HepG2 (cell line): ENCODE measurements around the gene CRLF1. TPM values are rescaled to one million over a fixed set of nuclear protein-coding genes. Genes with fewer than 3 reads are reported as not detected.

ENCODE experiments used
- CREM ChIP-seq, 2 experiments: sonication (generic) in 1 of 2; formaldehyde crosslinking in 1 of 2; IDR thresholded peaks; 2 replicates each; pipeline versions ENCODE4 v1.4.0 to v1.6.1; 2016 to 2020; ENCODE audit warnings: antibody characterized with exemption in 1 of 2, mild to moderate bottlenecking in 1 of 2, missing genetic modification reagents in 1 of 2
- GABPA ChIP-seq, 2 experiments: IDR thresholded peaks; 2 replicates each; pipeline ENCODE4 v1.6.1; 2011 to 2016; ENCODE audit warnings: low read depth in 2 of 2, low read length in 1 of 2, missing biosample characterization in 1 of 2, missing genetic modification characterization in 1 of 2
- GFI1 ChIP-seq: sonication (generic); formaldehyde crosslinking; IDR thresholded peaks from 2 replicates; pipeline ENCODE4 v1.5.0; 2020; ENCODE audit warnings: missing genetic modification reagents, mild to moderate bottlenecking, borderline replicate concordance
- HNF4A ChIP-seq: sonication (generic); formaldehyde crosslinking; IDR thresholded peaks from 2 replicates; pipeline ENCODE4 v1.4.0; 2020; ENCODE audit warnings: missing genetic modification reagents
- NRL ChIP-seq: sonication (generic); formaldehyde crosslinking; IDR thresholded peaks from 2 replicates; pipeline ENCODE4 v1.5.0; 2020; ENCODE audit warnings: missing genetic modification reagents, mild to moderate bottlenecking, moderate library complexity, borderline replicate concordance
- PCBP1 ChIP-seq: fragments of 200-400 bp; formaldehyde crosslinking; IDR thresholded peaks from 2 replicates; pipeline ENCODE4 v1.6.1; 2017; ENCODE audit warnings: mild to moderate bottlenecking, low read depth, low read length, borderline replicate concordance
- PHF8 ChIP-seq: sonication (generic); formaldehyde crosslinking; IDR thresholded peaks from 2 replicates; pipeline ENCODE4 v1.5.0; 2020; ENCODE audit warnings: missing genetic modification reagents
- PRDM10 ChIP-seq: sonication (generic); formaldehyde crosslinking; IDR thresholded peaks from 2 replicates; pipeline ENCODE4 v1.4.0; 2020; ENCODE audit warnings: low read depth, missing genetic modification reagents
- SPEN ChIP-seq: sonication (generic); formaldehyde crosslinking; IDR thresholded peaks from 2 replicates; pipeline ENCODE4 v1.5.1; 2020; ENCODE audit warnings: low read depth, mild to moderate bottlenecking, missing genetic modification reagents
- TBL1XR1 ChIP-seq: fragments of 150-350 bp; IDR thresholded peaks from 2 replicates; pipeline ENCODE4 v1.6.1; 2014; ENCODE audit warnings: borderline replicate concordance, low read length; ENCODE audit not compliant: partially characterized antibody
- TFE3 ChIP-seq: IDR thresholded peaks from 2 replicates; pipeline ENCODE4 v1.6.1; 2016
- TRIM22 ChIP-seq: fragments of 450-650 bp; IDR thresholded peaks from 2 replicates; pipeline ENCODE4 v1.6.1; 2017
- TRIM24 ChIP-seq: sonication (generic); formaldehyde crosslinking; IDR thresholded peaks from 2 replicates; pipeline ENCODE4 v1.8.0; 2022; ENCODE audit warnings: mild to moderate bottlenecking, missing genetic modification reagents
- ZBTB20 ChIP-seq: sonication (generic); formaldehyde crosslinking; IDR thresholded peaks from 2 replicates; pipeline ENCODE4 v1.8.1; 2023; ENCODE audit warnings: missing genetic modification reagents, low read depth, mild to moderate bottlenecking, borderline replicate concordance
- ZNF17 ChIP-seq: sonication (generic); formaldehyde crosslinking; IDR thresholded peaks from 2 replicates; pipeline ENCODE4 v1.5.0; 2020; ENCODE audit warnings: mild to moderate bottlenecking, missing genetic modification reagents
- ZNF224 ChIP-seq: sonication (generic); formaldehyde crosslinking; IDR thresholded peaks from 2 replicates; pipeline ENCODE4 v1.5.0; 2020; ENCODE audit warnings: mild to moderate bottlenecking, missing genetic modification reagents
- ZNF451 ChIP-seq: sonication (generic); formaldehyde crosslinking; IDR thresholded peaks from 2 replicates; pipeline ENCODE4 v1.5.0; 2020; ENCODE audit warnings: mild to moderate bottlenecking, missing genetic modification reagents
- ZNF484 ChIP-seq: sonication (generic); formaldehyde crosslinking; IDR thresholded peaks from 2 replicates; pipeline ENCODE4 v1.5.1; 2020; ENCODE audit warnings: mild to moderate bottlenecking, low read depth, missing genetic modification reagents, borderline replicate concordance
- ZNF619 ChIP-seq: sonication (generic); formaldehyde crosslinking; IDR thresholded peaks from 2 replicates; pipeline ENCODE4 v1.4.0; 2020; ENCODE audit warnings: mild to moderate bottlenecking, missing genetic modification reagents
- ZNF7 ChIP-seq: IDR thresholded peaks from 2 replicates; pipeline ENCODE4 v1.6.1; 2016; ENCODE audit warnings: missing biosample characterization, missing genetic modification reagents
- ZSCAN9 ChIP-seq: IDR thresholded peaks from 2 replicates; pipeline ENCODE4 v1.6.1; 2016; ENCODE audit warnings: borderline replicate concordance
- polyA plus RNA-seq, 8 experiments: library from polyadenylated mRNA; depleted of rRNA in 3 of 8; stranded (reverse) in 7 of 8; unstranded in 1 of 8; fragments of >200 nt; fragmentation: Illumina TruSeq in 4 of 8; extraction: Trizol in 4 of 8; gene quantifications; 2 replicates each; pipeline versions ENCODE4 v1.2.1 to v1.2.3, GENCODE V29; 2011 to 2016; ENCODE audit warnings: low read depth in 4 of 8, missing spikeins in 1 of 8, mixed read lengths in 1 of 8; ENCODE audit not compliant: insufficient read depth in 1 of 8
- total RNA-seq, 5 experiments: library from RNA; depleted of rRNA; stranded (reverse); fragments of >200 nt; fragmentation: Illumina TruSeq; extraction: Trizol; gene quantifications; 2 replicates each; pipeline ENCODE4 v1.2.3, GENCODE V29; 2016; ENCODE audit warnings: low read depth in 1 of 5
- TF ChIP-seq, protein P1 (sequence below): sonication (generic); formaldehyde crosslinking; IDR thresholded peaks from 2 replicates; pipeline ENCODE4 v1.4.0; 2020; ENCODE audit warnings: mild to moderate bottlenecking, low read depth, missing genetic modification reagents

The CRLF1 gene
- total and polyA plus RNA-seq, 2 of the 13 experiments (the other 11 are each of a cell fraction or from before 2014, with no cell fraction given): 217 to 296 TPM

DNA sequence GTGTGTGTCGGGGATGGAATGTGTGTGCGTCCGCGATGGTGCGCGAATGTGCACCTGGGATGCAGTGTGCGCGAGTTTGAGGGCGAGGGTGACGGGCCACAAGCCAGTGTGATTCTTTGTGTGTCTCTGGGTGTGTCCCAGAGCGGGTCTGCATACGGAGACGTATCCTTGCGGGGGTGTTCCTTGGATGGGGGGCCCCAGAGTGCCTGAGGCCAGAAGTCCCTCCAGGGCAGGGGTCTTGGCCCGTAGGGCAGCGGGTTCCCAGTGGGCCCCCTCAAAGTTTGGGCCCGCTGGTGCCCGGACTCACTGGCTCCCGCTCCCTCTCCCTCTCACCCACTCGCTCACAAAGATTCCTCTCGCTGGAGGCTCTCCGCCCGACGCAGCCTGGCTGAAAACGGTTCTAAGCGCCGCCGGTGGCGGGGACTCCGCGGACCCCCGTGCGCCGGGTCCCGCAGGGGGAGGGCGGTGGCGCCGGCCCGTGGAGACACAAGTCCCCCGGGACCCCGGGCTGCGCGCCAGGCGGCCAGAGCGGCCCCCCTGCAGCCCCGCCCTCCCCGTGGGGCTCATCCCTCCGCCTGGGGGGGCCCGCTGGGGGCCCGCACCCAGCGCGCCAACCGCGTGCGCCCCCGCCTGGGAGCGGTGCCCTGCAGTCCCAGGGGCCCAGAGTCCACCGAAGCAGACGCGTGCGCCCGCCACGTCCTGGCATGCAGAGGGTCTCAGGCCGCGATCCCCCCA, 886 bp downstream of the CRLF1 start (continued):
- TF ChIP-seq ZNF619 (CRISPR knock-in tag): no peak
- TF ChIP-seq TBL1XR1: no peak
- TF ChIP-seq PRDM10 (CRISPR knock-in tag): no peak
- TF ChIP-seq ZNF451 (CRISPR knock-in tag): no peak
- TF ChIP-seq HNF4A (CRISPR knock-in tag): peak; percentile 45
- no peak for TF ChIP-seq NRL (CRISPR knock-in tag)
- TF ChIP-seq GFI1 (CRISPR knock-in tag): no peak
- no peak for TF ChIP-seq ZSCAN9 (CRISPR knock-in tag)
- peak; percentile 65 for TF ChIP-seq PHF8 (CRISPR knock-in tag)
- no peak for TF ChIP-seq GABPA (IDR thresholded peaks at IDR 0.05; ENCODE audit: low read depth, low read length)
- TF ChIP-seq GABPA (CRISPR knock-in tag; IDR thresholded peaks at IDR 0.05; ENCODE audit: low read depth): no peak
- no peak for TF ChIP-seq ZNF224 (CRISPR knock-in tag)
- no peak for TF ChIP-seq ZNF7
- TF ChIP-seq ZNF17 (CRISPR knock-in tag): no peak
- no peak for TF ChIP-seq CREM (IDR thresholded peaks at IDR 0.05)
- no peak for TF ChIP-seq CREM (CRISPR knock-in tag; IDR thresholded peaks at IDR 0.05)
- TF ChIP-seq TRIM22: no peak
- TF ChIP-seq ZNF484 (CRISPR knock-in tag): no peak
- TF ChIP-seq, protein P1, sequence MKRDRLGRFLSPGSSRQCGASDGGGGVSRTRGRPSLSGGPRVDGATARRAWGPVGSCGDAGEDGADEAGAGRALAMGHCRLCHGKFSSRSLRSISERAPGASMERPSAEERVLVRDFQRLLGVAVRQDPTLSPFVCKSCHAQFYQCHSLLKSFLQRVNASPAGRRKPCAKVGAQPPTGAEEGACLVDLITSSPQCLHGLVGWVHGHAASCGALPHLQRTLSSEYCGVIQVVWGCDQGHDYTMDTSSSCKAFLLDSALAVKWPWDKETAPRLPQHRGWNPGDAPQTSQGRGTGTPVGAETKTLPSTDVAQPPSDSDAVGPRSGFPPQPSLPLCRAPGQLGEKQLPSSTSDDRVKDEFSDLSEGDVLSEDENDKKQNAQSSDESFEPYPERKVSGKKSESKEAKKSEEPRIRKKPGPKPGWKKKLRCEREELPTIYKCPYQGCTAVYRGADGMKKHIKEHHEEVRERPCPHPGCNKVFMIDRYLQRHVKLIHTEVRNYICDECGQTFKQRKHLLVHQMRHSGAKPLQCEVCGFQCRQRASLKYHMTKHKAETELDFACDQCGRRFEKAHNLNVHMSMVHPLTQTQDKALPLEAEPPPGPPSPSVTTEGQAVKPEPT (CRISPR knock-in tag): no peak
- no peak for TF ChIP-seq TRIM24 (CRISPR knock-in tag)
- TF ChIP-seq PCBP1: no peak
- TF ChIP-seq SPEN: no peak; the same call in 1 of the 2 replicates
- TF ChIP-seq TFE3: no peak
- no peak for TF ChIP-seq ZBTB20
